PC-3 (cell line): Measurements from ENCODE around the gene ZNF738.

Experiments used
- CTCF ChIP-seq: fragments of 300-600 bp; sonication (generic); conservative IDR thresholded peaks from 2 replicates; pipeline ENCODE4 v1.5.1; 2017; ENCODE audit warnings: antibody characterized with exemption, low read depth, mild to moderate bottlenecking, low read length
- EZH2 ChIP-seq: fragments of 300-600 bp; sonication (generic); IDR thresholded peaks from one replicate; pipeline ENCODE4 v1.6.1; 2017; ENCODE audit warnings: antibody characterized with exemption, mild to moderate bottlenecking, low read length; ENCODE audit not compliant: unreplicated experiment
- EZH2phosphoT487 ChIP-seq: fragments of 300-600 bp; sonication (generic); IDR thresholded peaks from 2 replicates; pipeline ENCODE4 v1.6.1; 2018; ENCODE audit warnings: mild to moderate bottlenecking, antibody characterized with exemption, low read length, borderline replicate concordance

- no peak for TF ChIP-seq CTCF
- TF ChIP-seq EZH2 = no peak
- no peak for TF ChIP-seq EZH2phosphoT487
Measured at GRCh38 chr19:21352830-21353229, 6.0 kb upstream of the ZNF738 start.
